ENCODE measurements around the gene GALNT12.
A peak's percentile ranks its signal among the peaks of the same experiment; 100 is the strongest.

The GALNT12 gene

DNA sequence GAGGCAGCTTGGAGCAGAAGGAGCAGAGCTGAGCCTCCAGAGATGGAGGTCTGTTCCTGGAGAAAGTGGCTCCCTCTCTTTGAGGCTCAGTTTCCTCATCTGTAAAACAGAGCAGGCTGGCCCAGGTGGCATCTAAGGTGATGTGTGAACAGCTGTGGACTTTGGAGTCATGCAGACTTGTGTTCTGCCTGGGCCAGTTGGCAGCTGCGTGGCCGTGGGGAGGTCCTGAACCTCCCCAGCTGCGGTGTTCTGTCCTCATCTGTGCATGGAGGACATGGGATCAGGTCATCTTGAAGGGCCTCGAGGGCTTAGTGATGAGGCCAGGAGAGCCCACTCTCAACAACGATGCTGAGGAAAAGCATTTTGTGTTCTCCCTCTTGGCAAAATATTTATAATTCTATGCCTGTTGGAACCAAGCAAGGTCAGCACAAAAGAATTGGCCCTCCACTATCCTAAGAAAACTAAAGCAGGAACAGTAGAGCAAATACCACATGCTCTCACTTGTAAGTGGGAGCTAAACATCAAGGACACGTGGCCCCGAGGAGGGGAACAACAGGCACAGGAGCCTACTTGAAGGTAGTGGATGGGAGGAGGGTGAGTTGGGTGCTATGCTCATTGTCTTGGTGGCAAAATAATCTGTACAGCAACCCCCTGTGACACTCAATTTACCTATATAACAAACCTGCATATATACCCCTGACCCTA is 73.0 kb downstream of the GALNT12 start:
- DNase-seq (ENCODE audit: low read depth): no peak

DNA sequence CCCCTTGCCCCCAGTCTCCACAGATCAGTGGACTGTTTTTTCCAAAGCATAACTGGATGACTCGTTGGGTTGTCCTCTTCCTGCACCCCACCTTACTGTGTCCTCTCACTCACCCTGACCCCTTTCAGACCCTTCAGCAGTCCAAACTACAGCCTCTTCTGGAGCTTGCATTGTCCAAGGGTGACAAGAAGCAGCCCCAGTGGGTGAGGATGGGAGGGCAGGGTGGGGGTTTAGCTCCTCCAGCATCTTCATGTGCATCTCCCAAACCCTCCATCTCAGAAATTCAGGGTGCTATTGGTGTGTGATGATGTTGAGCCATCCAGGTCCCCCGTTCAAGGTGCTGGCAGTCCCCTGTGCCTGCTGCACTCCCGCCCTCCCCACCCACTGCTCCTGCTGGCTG is 73.9 kb downstream of the GALNT12 start:
- no peak for DNase-seq (ENCODE audit: low read depth)

DNA sequence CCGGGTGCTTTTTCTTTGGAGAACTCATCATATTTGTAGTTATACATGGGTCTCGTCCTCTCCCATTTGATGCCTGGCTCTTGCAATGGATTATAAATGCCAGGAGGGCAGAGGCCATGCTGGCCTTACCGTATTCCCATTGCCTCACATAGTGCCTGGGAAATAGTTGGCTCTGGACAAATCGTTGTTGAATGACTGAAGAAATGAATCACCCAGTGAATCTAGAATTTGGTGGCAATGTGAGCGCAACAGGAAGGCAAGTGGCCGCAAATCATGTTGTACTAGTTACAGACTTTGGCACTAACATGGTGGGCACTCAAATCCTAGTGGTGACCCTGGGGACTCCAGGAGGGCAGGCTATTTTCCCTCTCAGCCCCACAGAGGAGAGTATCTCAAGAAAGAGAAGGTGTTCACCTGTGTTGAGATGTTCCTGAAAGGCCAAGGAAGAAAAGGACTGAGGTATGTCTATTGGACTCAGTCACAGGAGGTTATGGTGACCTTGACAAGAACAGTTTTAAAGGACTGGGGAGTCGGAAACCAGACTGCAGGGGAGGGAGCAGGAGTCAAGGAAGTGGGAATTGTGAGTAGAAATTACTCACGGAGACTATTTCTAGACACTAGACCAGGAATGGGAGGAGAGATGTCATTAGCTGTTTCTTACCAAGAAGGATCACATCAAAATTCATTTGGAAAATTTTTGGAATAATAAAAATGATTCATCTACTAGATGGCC is 74.5 kb downstream of the GALNT12 start:
- no peak for DNase-seq (ENCODE audit: low read depth)

DNA sequence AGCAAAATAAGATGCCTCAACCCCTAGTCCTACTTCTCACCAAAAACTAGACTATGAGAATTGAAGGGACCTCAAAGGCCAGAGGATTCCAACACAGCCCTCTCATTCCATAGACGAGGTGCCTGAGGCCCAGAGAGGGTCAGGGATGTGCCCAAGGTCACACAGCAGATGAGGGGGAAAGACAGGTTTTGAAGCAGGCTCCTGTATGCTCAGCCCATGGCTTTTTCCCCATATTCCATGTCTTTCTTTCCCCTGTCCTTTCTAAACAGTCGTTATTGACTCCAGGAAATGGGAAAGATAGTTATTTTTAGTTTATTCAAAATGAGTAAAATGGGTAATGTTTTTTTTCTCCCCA is 75.1 kb downstream of the GALNT12 start:
- DNase-seq (ENCODE audit: low read depth): no peak

DNA sequence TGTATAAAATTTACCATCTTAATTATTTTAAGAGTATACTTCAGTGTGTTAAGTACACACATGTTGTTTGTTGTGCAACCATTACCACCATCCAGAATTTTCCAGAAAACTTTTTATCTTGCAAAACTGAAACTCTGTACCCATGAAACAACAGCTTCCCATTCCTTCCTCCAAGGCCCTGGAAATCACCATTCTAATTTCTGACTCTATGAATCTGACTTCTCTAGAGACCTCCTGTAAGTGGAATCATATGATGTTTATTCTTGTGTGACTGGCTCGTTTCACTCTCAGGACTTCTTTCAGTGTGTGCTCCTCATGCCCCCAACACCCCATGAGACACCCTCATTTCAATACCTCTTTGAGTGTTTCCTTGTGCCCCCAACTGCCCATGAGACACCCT is 75.8 kb downstream of the GALNT12 start:
- DNase-seq (ENCODE audit: low read depth): no peak

DNA sequence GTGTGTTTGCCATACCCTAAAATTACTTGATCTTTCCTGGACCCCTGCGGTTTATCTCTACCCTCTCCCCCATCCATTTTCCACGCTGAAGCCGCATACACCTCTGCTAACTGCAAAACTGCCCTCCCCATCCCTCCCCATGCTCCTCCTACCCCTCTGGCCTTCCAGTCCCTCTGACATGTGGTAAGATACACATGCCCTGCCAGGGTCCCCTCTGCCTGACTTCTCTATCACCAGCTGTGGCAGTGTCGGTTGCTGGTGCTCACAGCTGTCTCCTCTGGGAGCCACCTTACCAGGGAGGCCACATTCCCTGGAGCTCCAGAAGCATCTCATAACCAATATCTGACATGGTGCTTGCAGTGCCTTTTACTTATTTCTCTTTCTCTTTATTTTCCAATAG is 77.4 kb downstream of the GALNT12 start:
- DNase-seq (ENCODE audit: low read depth): no peak

DNA sequence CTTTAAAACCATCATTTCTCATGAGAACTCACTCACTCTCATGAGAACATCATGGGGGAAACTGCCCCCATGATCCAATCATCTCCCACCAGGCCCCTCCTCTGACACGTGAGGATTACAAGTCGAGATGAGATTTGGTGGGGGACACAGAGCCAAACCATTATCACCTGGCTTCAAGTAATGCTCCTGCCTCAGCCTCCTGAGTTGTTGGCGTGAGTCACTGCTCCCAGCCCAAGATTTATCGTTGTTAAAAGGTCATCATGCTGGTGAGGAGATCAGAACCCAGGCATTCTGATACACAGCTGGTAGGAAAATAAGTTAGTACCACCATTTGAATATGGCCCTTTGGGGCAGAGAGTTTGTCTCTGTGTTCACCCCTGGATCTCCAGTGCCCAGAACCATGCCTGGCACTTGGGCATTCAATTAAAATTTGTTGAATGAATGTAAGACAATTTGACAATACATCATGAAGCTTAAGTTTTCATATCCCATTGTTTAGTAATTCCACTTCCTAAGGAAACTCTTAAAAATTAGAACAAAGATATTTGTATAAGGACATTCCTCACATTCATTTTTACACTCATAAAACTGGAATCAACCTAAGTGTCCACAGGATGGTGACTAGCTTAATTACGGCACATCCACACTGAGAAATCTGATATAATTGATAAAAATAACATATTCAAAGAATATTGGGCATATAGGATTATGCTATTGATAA is 78.3 kb downstream of the GALNT12 start:
- DNase-seq (ENCODE audit: low read depth): no peak

DNA sequence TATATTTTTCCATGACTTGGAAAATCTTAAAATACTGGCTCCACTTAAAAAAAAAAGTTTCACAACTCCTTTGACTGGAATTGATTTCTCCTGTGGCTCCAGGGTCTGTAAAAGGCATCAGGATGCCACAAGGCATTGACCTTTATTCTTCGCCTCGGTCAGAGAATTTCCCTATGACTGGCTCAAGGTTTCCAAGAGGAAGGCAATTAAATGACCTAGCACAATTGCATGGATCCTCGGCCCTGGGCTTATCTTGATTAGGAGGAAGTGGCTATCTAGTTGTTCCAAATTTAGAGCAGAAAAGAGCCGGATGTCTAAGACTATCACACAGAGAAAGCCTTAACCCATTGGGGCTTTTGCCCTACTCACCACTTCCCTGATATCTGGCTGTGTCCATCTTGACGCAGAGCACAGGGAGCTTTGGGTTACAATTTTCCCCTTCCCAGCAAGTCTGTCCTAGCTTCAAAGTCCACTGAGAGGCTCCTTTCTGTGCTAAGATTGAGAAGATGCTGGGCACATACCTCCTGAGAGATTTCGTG is 79.3 kb downstream of the GALNT12 start:
- no peak for DNase-seq (ENCODE audit: low read depth)

DNA sequence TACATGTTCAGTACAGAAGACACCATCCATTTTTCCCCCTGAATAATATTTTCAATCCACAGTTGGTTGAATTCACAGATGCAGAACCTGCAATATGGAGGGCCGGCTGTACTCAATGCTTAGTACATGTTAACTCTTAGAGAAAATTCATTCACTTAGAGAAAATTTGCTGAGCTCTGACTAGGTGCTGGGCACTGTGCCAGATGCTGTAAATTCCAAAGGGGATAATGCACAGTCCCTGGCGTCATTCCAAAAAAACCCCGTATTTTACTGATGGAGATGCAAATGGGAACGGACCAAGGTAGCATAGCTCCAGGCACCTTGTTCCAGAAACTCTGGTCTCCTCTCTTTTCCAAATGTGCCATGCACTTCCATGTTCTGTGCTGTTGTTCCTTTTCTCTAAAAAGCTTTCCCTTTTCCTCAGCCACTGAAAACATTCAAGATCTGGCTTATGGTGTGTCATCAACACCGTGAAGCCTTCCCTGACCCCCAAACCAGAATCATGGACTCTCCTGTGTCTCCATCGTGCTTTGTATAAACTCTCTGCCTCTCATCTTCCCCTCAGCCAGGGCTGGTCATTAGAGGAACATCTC is 80.5 kb downstream of the GALNT12 start:
- no peak for DNase-seq (ENCODE audit: low read depth)

DNA sequence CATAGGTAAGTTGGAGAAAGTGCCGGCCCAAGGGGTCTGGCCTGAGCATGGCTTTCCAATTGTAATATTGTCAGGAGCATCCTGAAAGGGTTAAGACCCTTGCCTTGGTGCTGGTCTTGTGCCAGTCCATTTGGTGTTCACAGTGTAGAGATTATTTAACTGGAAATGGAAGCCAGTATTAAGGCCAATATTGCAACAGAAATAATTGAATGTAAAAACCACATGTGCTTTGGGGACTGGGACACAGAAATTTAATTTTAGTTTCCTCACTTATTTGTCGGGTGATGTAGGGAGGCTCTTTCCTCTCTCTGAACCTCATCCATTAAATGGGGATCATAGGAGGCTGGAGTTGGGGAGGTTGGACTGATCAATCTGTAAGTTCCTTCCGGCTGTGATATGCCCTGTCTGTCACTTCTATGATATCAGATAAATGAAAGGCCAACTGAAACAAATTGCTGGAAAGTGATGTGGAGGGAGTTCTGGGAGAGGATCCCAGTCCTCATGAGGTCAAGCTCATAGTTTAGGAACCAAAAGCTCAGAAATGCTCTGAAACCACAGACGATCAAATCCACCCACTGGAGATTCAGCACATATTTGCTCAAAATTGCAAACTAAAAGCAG is 81.4 kb downstream of the GALNT12 start:
- no peak for DNase-seq (ENCODE audit: low read depth)

DNA sequence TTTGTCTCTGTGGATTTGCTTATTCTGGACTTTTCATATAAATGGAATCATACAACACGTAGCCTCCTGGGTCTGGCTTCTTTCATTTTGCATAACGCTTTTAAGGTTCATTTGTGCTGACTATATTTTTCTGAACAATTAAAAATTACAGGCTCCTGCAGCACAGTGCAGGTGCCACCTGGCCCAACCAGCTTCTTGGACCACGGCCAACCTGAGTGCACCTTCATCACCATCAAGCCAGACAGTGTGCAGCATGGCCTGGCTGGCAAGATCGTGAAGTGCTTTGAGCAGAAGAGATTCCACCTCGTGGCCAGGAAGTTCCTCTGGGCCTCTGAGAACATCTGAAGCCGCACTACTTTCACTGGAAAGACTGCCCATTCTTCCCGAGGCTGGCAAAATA is 82.8 kb downstream of the GALNT12 start:
- no peak for DNase-seq (ENCODE audit: low read depth)

DNA sequence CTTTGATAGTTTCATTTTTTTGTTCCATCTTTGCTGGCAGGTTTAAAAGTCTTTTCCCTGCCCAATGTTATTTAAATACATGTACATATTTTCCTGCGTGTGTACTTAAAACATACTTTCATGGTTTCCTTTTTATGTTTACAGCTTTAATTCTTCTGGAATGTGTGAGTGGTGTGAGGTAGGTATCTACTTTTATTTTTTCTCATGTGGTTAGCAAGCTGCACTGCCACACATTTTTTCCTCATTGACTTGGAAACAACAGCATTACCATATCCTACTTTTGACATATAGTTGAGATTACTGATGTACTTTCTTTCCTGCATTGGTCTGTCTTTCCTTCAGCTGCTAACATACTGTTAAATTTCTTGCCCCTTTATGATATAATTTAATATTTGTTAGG is 84.8 kb downstream of the GALNT12 start:
- DNase-seq (ENCODE audit: low read depth): no peak

DNA sequence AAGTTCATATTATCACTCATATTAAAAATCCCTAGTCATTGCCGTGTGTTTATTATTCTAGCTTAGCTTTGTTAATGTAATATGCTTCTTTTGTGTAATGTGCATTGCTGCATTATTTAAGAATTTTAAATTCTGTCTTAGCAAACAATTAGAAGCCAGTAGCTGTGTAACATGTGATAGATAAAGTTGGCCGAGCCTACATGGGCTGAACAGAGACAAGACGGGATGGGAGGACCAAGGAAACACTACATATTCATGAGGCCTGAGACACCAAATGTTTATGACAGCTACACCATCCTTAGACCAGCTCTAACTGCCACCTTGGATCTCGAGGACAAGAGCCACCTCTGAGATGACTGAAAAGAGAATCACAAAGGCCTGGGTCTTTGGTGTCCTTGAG is 85.2 kb downstream of the GALNT12 start:
- no peak for DNase-seq (ENCODE audit: low read depth)

DNA sequence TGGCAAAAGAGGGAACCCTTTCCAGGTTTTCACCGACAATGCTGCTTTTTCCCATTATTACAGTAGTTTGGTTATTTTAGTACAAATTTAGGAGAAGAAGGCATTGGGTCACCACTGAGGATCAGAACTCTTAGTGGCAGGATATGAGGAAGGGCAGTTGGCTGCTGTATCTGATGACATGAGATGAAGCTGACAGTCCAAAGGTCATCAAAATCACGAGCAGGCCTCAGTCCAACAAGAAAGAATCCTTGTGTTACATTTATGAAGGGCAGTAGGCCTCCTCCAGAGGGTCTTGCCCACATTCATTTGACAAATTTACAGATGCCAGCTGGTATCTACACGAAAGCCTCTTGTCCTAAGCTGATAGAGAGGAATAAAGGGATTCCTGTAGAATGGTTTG is 86.7 kb downstream of the GALNT12 start:
- DNase-seq (ENCODE audit: low read depth): no peak

DNA sequence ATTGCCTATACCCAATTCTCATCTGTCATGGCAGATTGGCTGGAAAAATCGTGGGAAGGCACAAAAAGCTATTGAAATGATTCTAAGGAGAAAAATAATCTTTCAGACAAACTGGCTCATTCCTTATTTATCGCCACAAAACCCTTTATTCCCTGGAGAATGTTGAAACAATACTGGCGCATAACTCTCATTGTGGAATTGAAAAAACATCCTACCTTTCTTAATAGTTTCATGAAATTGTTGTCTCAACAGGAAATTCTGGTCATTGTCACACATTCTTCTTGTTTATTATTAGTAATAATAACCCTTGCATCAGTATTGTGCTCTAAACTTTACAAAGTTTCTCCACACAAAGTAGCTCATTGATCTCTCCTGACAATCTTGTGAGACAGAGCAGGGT is 87.3 kb downstream of the GALNT12 start:
- DNase-seq (ENCODE audit: low read depth): no peak

DNA sequence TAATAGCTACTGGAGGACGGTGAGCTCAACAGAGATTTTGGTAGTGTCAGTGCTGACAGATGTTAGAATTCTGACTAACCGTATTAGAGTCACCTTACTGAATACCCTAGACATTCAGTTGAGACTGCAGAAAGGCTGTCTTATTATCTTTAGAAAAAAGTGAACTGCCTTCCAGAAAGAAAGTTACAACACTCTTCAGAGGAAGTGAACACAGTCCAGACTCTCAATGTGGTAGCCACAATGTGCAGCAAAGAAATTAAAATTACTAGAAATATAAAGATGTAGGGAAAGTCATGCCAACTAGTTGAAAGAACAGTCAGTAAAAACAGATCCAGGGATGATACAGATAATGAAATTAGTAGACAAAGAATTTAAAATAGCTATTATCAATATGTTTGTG is 89.2 kb downstream of the GALNT12 start:
- DNase-seq (ENCODE audit: low read depth): no peak

DNA sequence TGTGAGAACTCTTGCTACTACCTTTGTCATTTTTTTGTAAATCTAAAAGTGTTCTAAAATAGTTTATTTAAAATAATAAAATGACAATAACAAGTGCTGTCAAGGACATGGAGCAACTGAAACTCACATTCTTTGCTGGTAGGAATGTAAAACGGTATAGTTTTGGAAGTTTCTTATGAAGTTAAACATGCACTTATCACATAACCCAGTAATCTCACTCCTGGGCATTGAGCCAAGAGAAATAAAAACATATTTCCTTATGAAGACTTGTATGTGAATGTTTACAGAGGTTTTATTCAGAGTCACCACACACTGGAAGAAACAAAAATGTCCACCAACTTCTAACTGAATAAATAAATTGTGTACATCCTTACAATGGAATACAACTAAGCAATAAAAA is 90.3 kb downstream of the GALNT12 start:
- peak; percentile 59 for DNase-seq (ENCODE audit: low read depth)

DNA sequence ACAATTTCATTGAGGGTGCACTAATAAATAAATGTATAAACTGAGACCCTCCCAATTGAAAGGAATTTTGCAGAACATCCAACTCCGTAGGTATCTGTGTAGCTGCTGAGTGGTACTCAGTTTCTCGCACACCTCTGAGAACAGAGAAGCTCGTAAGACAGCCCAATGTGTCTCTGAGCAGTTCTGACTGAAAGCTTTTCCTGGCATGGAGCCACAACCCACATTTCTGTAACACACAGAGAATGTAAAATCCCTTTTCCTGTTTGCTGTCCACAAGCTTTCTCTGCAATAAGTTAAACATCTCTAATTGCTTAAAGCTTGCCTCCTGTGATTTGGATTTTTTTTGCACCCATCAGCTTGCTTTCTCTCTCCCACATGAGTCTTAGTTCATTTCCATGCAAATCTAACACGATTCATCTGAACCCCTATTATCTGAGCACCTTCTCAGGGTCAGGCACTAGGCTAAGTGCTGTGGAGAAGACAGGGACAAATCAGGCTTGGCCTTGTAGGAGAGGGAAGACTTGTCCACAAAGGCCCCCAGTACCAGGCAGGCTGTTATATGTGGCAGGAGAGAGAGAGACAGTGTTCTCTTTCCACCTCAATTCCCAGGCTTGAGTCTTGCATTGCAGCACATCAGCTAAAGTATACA is 92.1 kb downstream of the GALNT12 start:
- DNase-seq (ENCODE audit: low read depth): no peak

Measured in HS-27A (cell line).